ENCODE results near the gene OCRL. TPM values are rescaled to one million over a fixed set of nuclear protein-coding genes. Genes with fewer than 3 reads are reported as not detected.

The OCRL gene
- total RNA-seq, 4 donors from 2014 or later, result 41.1 to 62.3 (median 59.8) TPM

DNA sequence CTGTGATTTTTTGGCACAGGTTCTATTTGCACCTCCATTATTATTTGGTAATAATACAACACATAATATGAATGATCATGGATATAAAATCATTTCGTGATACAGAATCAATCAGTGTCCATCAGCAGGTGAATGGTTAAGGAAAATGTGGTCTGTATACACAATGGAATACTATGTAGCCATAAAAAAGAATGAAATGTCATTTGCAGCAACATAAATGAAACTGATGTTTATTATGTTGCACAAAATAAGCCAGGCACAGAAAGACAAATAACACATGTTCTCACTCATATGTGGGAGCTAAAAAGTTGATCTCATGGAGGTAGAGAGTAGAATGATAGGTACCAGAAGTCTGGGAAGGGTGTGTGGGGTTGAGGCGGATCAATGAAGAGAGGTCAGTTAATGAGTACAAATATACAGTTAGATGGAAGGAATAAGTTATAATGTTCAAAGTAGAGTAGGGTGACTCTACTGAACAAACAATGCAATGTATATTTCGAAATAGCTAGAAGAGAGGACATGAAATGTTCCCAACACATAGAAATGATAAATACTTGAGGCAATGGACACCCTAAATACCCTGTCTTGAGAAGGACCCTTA lies 15.7 kb upstream of the OCRL start:
- TF ChIP-seq POLR2AphosphoS5 (IDR thresholded peaks at IDR 0.05) (no peak), EP300 (IDR thresholded peaks at IDR 0.05) (no peak), POLR2A (IDR thresholded peaks at IDR 0.05; ENCODE audit: low read depth) (no peak)
- TF ChIP-seq, protein P1, sequence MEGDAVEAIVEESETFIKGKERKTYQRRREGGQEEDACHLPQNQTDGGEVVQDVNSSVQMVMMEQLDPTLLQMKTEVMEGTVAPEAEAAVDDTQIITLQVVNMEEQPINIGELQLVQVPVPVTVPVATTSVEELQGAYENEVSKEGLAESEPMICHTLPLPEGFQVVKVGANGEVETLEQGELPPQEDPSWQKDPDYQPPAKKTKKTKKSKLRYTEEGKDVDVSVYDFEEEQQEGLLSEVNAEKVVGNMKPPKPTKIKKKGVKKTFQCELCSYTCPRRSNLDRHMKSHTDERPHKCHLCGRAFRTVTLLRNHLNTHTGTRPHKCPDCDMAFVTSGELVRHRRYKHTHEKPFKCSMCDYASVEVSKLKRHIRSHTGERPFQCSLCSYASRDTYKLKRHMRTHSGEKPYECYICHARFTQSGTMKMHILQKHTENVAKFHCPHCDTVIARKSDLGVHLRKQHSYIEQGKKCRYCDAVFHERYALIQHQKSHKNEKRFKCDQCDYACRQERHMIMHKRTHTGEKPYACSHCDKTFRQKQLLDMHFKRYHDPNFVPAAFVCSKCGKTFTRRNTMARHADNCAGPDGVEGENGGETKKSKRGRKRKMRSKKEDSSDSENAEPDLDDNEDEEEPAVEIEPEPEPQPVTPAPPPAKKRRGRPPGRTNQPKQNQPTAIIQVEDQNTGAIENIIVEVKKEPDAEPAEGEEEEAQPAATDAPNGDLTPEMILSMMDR (IDR thresholded peaks at IDR 0.05), result no peak
- Histone ChIP-seq H3K9me3 (no peaks in the 10 kb centered on the region), H3K27me3 (no peaks in the 10 kb centered on the region), H3K36me3 (no peaks in the 10 kb centered on the region), H3K27ac (replicated peaks in 1 of 4) (peak overlapping the region in 3 of 4 donors; percentile 94 to 96 (median 94)), H3K4me1 (peaks cover 1 to 20% (median 3%) of the 10 kb centered on the region in 4 donors), H3K4me3 (no peak overlapping the region)
- no peak for DNase-seq (ENCODE audit: extremely low spot score)
- WGBS, result 70% methylated on average over 3 of the region's 3 CpGs
- intact Hi-C loops (cut with DNase I), result no loop called here

DNA sequence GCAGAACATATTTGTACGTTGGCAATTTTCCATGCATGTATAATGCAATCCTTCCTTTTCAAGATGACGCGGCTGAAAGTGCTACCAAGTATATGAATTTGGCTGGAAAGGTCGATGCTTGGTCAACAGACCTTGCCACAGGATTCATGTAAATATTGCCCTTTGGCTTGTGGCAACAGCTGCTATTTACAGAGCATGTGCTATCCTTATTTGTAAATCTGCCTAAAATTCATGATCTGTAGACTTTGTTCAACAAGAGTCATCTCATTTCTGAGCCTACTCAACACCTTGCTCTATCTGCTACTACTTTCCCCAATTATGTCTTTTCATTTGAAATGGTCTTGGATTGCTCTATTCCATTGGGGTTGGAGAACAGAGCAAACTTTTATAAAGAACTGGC lies 14.9 kb upstream of the OCRL start:
- intact Hi-C loops (cut with DNase I), result no loop called here
- Histone ChIP-seq H3K4me3 (no peak overlapping the region), H3K4me1 (peaks cover 3 to 18% (median 6%) of the 10 kb centered on the region in 4 donors), H3K27ac (replicated peaks in 1 of 4) (no peak overlapping the region), H3K9me3 (no peaks in the 10 kb centered on the region), H3K36me3 (no peaks in the 10 kb centered on the region), H3K27me3 (no peaks in the 10 kb centered on the region)
- WGBS, result 59% methylated on average over 4 of the region's 4 CpGs
- no peak for TF ChIP-seq POLR2A (IDR thresholded peaks at IDR 0.05; ENCODE audit: low read depth)
- no peak for TF ChIP-seq EP300 (IDR thresholded peaks at IDR 0.05)
- TF ChIP-seq POLR2AphosphoS5 (IDR thresholded peaks at IDR 0.05), result no peak
- TF ChIP-seq, protein P1 (IDR thresholded peaks at IDR 0.05), result no peak
- DNase-seq (ENCODE audit: extremely low spot score), result no peak

DNA sequence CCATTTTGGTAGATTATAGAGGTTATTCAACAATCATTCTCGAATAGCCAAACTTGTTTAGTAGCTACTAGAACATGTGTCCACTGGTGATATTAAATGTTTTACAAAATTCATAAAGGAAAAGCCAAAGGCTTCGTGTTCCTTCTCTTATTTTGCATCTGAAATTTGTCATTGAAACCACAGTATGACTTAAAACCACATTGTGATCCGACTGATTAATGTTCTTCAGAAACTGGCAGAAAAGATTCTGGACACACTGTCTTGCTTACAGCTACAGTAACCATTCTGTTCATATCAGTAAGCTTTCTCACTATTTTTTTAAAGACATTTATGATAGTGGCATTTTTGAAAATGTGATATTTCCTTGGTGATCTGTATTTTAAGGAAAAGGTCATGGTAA lies 14.2 kb upstream of the OCRL start:
- Histone ChIP-seq H3K4me1 (peaks cover 3 to 14% (median 6%) of the 10 kb centered on the region in 4 donors), H3K36me3 (no peaks in the 10 kb centered on the region), H3K27me3 (no peaks in the 10 kb centered on the region), H3K9me3 (no peaks in the 10 kb centered on the region), H3K27ac (replicated peaks in 1 of 4) (no peak overlapping the region), H3K4me3 (no peak overlapping the region)
- intact Hi-C loops (cut with DNase I), result no loop called here
- DNase-seq (ENCODE audit: extremely low spot score), result no peak
- 59% methylated on average over 3 of the region's 3 CpGs for WGBS
- TF ChIP-seq EP300 (IDR thresholded peaks at IDR 0.05) (no peak), POLR2AphosphoS5 (IDR thresholded peaks at IDR 0.05) (no peak), POLR2A (IDR thresholded peaks at IDR 0.05; ENCODE audit: low read depth) (no peak)
- TF ChIP-seq, protein P1 (IDR thresholded peaks at IDR 0.05), result no peak

DNA sequence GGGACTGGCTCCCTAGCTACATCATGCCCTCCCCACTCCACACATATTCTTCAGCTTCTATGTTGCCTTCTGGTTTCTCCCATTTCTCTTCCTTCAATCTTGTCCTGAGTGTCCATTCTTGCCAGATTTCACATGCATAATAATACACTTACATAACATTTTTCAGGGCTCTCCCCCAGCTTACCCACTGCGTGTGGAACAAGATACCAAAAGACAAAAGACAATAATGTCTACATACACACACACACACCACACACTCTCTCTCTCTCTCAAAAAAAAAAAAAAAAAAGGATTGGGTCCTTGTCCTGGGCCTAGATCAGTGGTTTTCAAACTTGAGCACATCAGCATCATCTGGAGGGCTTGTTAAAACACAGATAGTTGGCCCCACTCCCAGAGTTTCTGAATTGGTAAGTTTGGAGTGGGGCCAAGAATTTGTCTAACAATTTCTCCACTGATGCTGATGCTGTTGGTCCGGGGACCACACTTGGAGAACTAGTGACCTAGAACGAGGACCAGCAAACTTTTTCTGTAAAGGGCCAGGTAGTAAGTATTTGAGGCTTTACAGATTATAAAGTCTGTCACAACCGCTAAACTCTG lies 10.3 kb upstream of the OCRL start:
- intact Hi-C loops (cut with DNase I), result no loop called here
- Histone ChIP-seq H3K27ac (replicated peaks in 1 of 4) (peak overlapping the region in 2 of 4 donors; percentile 22 to 30), H3K36me3 (no peaks in the 10 kb centered on the region), H3K4me3 (no peak overlapping the region), H3K27me3 (no peaks in the 10 kb centered on the region), H3K4me1 (peaks cover 0 to 6% (median 5%) of the 10 kb centered on the region in 4 donors), H3K9me3 (no peaks in the 10 kb centered on the region)
- TF ChIP-seq POLR2A (IDR thresholded peaks at IDR 0.05; ENCODE audit: low read depth) (no peak), EP300 (IDR thresholded peaks at IDR 0.05) (no peak), POLR2AphosphoS5 (IDR thresholded peaks at IDR 0.05) (no peak)
- TF ChIP-seq, protein P1 (IDR thresholded peaks at IDR 0.05), result no peak
- no peak for DNase-seq (ENCODE audit: extremely low spot score)
- 44% methylated on average over 4 of the region's 4 CpGs for WGBS

All from esophagus muscularis mucosa (tissue), 4 donors.